Mesothelial cell of epicardium (in vitro differentiated cells): ENCODE results near the gene TLCD3B. TPM values are rescaled to one million over a fixed set of nuclear protein-coding genes. Genes with fewer than 3 reads are reported as not detected.
A peak's percentile ranks its signal among the peaks of the same experiment; 100 is the strongest.

Experiments used
- DNase-seq, 2 experiments: peaks; one replicate each; pipeline ENCODE4 v3.0.0; 2021; ENCODE audit warnings: low spot score in 2 of 2; ENCODE audit not compliant: unreplicated experiment in 2 of 2
- H3K27ac Mint-ChIP-seq: 2 replicates; pipeline ENCODE4 v1.8.0; 2021; ENCODE audit warnings: mixed read lengths
- H3K27me3 Mint-ChIP-seq: 2 replicates; pipeline ENCODE4 v1.8.0; 2021; ENCODE audit warnings: low read depth, mixed read lengths
- H3K36me3 Mint-ChIP-seq: 2 replicates; pipeline ENCODE4 v1.8.0; 2021; ENCODE audit warnings: mixed read lengths
- H3K4me1 Mint-ChIP-seq: 2 replicates; pipeline ENCODE4 v1.8.0; 2021; ENCODE audit warnings: mixed read lengths
- H3K4me3 Mint-ChIP-seq: 2 replicates; pipeline ENCODE4 v1.8.0; 2021; ENCODE audit warnings: mild to moderate bottlenecking, moderate library complexity, mixed read lengths
- H3K9me3 Mint-ChIP-seq: 2 replicates; pipeline ENCODE4 v1.8.0; 2021; ENCODE audit warnings: mixed read lengths
- total RNA-seq: library from RNA; stranded (reverse); gene quantifications from 3 replicates; pipeline ENCODE4 v1.2.1, GENCODE V29; 2021
- TF ChIP-seq, protein P1 (sequence below): fragments of 200-600 bp; sonication (generic); IDR thresholded peaks from one replicate; pipeline ENCODE4 v1.5.0; 2021; ENCODE audit warnings: antibody characterized with exemption; ENCODE audit not compliant: unreplicated experiment

The TLCD3B gene
- total RNA-seq, 1 donor from 2014 or later = 0.72 TPM

DNA sequence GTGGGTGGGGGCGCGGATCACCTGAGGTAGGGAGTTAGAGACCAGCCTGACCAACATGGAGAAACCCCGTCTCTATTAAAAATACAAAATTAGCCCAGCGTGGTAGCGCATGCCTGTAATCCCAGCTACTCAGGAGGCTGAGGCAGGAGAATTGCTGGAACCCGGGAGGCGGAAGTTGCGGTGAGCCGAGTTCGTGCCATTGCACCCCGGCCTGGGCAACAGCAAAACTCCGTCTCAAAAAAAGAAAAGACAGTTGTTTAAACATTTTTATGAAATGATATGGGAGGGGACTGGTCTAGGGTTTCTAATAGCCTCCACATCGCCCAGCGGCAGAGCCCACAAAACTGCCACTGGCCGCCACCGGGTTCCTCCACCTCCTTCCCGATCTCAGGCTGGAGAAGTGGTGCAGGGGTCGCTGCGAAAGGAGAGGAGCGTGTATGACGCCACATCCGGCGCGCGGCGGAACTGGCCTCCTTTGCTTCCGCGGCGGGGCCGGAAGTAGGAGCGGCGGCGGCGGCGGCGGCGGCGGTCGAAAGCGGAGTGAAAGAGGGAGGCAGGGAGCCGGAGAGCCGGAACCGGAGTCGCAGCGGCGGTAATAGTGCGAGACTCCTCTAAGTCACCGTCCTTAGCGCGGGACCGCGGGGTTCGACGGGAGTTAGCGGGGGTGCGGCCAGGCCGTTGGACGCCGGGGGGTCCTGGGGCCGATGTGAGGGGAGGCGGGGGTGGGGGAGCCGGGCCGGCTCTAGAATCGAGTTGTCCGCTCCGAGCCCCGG lies 44.6 kb upstream of the TLCD3B start, which contains the start of gene PPP4C:
Gene PPP4C (plus strand): TSS at position 492 of the 773 bp plus-strand sequence. CDS start 384 bp downstream, outside the sequence.
- Mint-ChIP-seq H3K9me3 (no peaks in the 10 kb centered on the region), H3K27me3 (no peaks in the 10 kb centered on the region), H3K36me3 (peaks cover 15% of the 10 kb centered on the region), H3K4me3 (peak within 1 kb of the TSS; percentile 93), H3K27ac (peak within 1 kb of the TSS; percentile 97), H3K4me1 (peaks cover 22% of the 10 kb centered on the region)
- peak; percentile 84 to 92 for DNase-seq
- TF ChIP-seq, protein P1, sequence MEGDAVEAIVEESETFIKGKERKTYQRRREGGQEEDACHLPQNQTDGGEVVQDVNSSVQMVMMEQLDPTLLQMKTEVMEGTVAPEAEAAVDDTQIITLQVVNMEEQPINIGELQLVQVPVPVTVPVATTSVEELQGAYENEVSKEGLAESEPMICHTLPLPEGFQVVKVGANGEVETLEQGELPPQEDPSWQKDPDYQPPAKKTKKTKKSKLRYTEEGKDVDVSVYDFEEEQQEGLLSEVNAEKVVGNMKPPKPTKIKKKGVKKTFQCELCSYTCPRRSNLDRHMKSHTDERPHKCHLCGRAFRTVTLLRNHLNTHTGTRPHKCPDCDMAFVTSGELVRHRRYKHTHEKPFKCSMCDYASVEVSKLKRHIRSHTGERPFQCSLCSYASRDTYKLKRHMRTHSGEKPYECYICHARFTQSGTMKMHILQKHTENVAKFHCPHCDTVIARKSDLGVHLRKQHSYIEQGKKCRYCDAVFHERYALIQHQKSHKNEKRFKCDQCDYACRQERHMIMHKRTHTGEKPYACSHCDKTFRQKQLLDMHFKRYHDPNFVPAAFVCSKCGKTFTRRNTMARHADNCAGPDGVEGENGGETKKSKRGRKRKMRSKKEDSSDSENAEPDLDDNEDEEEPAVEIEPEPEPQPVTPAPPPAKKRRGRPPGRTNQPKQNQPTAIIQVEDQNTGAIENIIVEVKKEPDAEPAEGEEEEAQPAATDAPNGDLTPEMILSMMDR = no peak

DNA sequence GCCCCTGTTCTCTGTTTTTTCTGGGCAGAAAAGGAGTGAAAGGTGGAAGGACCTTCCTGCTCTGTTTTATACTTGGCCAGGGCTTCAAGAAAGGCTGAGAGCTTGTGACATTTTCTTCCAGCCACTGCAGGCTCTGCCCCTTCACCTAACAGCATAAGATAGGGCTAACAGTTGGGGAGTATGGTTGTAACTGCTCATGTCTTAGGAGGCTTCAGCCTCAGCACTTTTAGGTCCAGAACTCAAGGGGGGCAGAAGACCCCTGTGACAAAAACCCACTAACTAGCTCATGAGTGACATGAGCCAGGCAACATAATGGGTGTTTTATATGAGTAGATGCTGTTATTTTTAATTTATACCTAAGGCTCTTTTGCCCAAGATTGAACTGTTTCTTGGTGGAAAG lies 39.4 kb upstream of the TLCD3B start:
- Mint-ChIP-seq H3K27ac (peak overlapping the region; percentile 69), H3K36me3 (peaks cover 30% of the 10 kb centered on the region), H3K27me3 (no peaks in the 10 kb centered on the region), H3K4me3 (no peak overlapping the region), H3K9me3 (no peaks in the 10 kb centered on the region), H3K4me1 (peaks cover 33% of the 10 kb centered on the region)
- TF ChIP-seq, protein P1 = no peak
- DNase-seq = no peak

DNA sequence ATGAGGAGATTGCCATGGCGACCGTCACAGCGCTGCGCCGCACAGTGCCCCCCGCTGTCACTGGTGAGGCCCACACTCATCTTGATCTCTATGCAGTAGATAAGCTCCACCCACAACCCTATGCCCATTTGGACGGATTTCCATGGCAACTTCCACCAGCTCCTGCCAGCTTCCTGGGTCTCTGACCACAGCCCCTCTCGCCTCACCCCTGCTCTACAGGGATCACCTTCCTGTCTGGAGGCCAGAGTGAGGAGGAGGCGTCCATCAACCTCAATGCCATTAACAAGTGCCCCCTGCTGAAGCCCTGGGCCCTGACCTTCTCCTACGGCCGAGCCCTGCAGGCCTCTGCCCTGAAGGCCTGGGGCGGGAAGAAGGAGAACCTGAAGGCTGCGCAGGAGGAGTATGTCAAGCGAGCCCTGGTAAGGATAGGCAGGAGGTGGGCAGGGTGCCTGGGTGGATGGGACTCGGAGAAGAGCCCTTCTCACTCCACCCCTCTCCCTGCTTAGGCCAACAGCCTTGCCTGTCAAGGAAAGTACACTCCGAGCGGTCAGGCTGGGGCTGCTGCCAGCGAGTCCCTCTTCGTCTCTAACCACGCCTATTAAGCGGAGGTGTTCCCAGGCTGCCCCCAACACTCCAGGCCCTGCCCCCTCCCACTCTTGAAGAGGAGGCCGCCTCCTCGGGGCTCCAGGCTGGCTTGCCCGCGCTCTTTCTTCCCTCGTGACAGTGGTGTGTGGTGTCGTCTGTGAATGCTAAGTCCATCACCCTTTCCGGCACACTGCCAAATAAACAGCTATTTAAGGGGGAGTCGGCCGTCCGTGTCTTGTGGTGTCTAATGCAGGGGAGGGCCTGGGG lies 38.8 kb upstream of the TLCD3B start:
- no peak overlapping the region for H3K4me3 Mint-ChIP-seq
- TF ChIP-seq, protein P1 = no peak
- no peak for DNase-seq
- H3K27ac Mint-ChIP-seq = peak overlapping the region; percentile 71
- H3K27me3 Mint-ChIP-seq = no peaks in the 10 kb centered on the region
- peaks cover 32% of the 10 kb centered on the region for H3K4me1 Mint-ChIP-seq
- H3K36me3 Mint-ChIP-seq = peaks cover 30% of the 10 kb centered on the region
- no peaks in the 10 kb centered on the region for H3K9me3 Mint-ChIP-seq

DNA sequence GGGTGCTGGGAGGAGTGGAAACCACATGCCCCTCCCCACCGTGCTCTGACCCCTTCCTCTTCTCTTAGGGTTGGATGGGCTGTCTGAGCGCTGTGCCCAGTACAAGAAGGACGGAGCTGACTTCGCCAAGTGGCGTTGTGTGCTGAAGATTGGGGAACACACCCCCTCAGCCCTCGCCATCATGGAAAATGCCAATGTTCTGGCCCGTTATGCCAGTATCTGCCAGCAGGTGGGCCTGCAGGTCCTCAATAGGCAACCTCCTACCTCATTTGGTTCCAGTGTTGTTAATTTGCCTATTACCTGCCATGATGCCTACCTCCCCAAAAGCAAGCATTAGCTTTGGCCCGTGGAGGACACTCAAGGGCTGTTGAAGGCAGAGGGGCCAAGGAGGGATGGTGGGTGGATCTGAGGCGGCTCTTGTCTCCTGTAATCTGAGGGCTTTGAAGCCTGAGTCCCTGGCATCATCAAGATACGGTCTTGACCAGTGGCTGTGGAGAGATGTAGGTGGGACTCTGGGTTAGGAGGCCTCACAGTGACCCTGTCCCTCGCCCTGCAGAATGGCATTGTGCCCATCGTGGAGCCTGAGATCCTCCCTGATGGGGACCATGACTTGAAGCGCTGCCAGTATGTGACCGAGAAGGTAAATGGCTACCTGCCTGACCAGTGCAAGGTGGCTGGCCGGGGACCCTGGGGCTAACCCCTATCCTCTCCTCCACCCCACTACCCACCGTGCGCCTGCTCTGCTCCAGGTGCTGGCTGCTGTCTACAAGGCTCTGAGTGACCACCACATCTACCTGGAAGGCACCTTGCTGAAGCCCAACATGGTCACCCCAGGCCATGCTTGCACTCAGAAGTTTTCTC lies 37.9 kb upstream of the TLCD3B start:
- peak overlapping the region; percentile 45 for H3K4me3 Mint-ChIP-seq
- peaks cover 37% of the 10 kb centered on the region for H3K4me1 Mint-ChIP-seq
- H3K36me3 Mint-ChIP-seq = peaks cover 30% of the 10 kb centered on the region
- no peaks in the 10 kb centered on the region for H3K9me3 Mint-ChIP-seq
- TF ChIP-seq, protein P1 = peak; percentile 64
- H3K27ac Mint-ChIP-seq = peak overlapping the region; percentile 71
- H3K27me3 Mint-ChIP-seq = no peaks in the 10 kb centered on the region
- DNase-seq = no peak

DNA sequence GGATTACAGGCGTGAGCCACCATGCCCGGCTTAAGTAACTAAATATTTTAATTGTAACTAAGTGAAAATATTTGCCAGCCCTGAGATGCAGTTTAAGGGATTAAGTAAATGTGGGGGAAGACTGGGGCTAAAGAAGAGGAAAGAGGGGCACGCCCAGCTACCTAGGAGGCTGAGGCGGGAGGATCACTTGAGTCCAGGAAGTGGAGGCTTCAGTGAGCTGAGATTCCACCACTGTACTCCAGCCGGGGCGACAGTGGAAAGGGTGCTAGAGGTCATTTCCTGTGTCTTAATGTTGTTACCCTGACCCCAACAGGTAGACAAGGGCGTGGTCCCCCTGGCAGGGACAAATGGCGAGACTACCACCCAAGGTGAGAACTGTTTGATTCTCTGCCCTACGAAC lies 37.3 kb upstream of the TLCD3B start:
- TF ChIP-seq, protein P1 = no peak
- Mint-ChIP-seq H3K27ac (peak overlapping the region; percentile 66), H3K9me3 (no peaks in the 10 kb centered on the region), H3K36me3 (peaks cover 30% of the 10 kb centered on the region), H3K4me3 (peak overlapping the region; percentile 45), H3K4me1 (peaks cover 43% of the 10 kb centered on the region), H3K27me3 (no peaks in the 10 kb centered on the region)
- DNase-seq = no peak
